IPS-18a (cell line): ENCODE measurements around the gene FBXO40.

Experiments used
- H3K27ac ChIP-seq: one replicate; pipeline ENCODE4 v1.5.1; 2013; ENCODE audit warnings: low read length
- H3K27me3 ChIP-seq: one replicate; pipeline ENCODE4 v1.6.1; 2013; ENCODE audit warnings: mild to moderate bottlenecking, low read length; ENCODE audit not compliant: control insufficient read depth, insufficient read depth
- H3K36me3 ChIP-seq: one replicate; pipeline ENCODE4 v1.6.1; 2013; ENCODE audit warnings: low read depth, low read length; ENCODE audit not compliant: control insufficient read depth
- H3K4me1 ChIP-seq: one replicate; pipeline ENCODE4 v1.6.1; 2013; ENCODE audit warnings: low read depth, low read length; ENCODE audit not compliant: control insufficient read depth
- H3K4me3 ChIP-seq: one replicate; pipeline ENCODE4 v1.5.1; 2013; ENCODE audit warnings: low read length
- H3K9ac ChIP-seq: one replicate; pipeline ENCODE4 v1.6.1; 2013; ENCODE audit warnings: mild to moderate bottlenecking, low read length, moderate library complexity
- H3K9me3 ChIP-seq: one replicate; pipeline ENCODE4 v1.6.1; 2013; ENCODE audit warnings: low read depth, low read length; ENCODE audit not compliant: control insufficient read depth

Gene FBXO40

GRCh38 chr3:121626495-121626894, 33.3 kb downstream of the FBXO40 start:
- Histone ChIP-seq H3K27me3 (no peaks in the 10 kb centered on the region), H3K4me3 (no peak overlapping the region), H3K4me1 (peaks cover 5% of the 10 kb centered on the region), H3K9ac (no peak overlapping the region), H3K36me3 (no peaks in the 10 kb centered on the region), H3K9me3 (no peaks in the 10 kb centered on the region), H3K27ac (no peak overlapping the region)

GRCh38 chr3:121627211-121627610, 34.0 kb downstream of the FBXO40 start:
- Histone ChIP-seq H3K36me3 (no peaks in the 10 kb centered on the region), H3K4me3 (no peak overlapping the region), H3K27me3 (no peaks in the 10 kb centered on the region), H3K9me3 (no peaks in the 10 kb centered on the region), H3K27ac (no peak overlapping the region), H3K9ac (no peak overlapping the region), H3K4me1 (peaks cover 5% of the 10 kb centered on the region)

GRCh38 chr3:121627622-121628021, 34.4 kb downstream of the FBXO40 start:
- Histone ChIP-seq H3K36me3 (no peaks in the 10 kb centered on the region), H3K9ac (no peak overlapping the region), H3K27ac (no peak overlapping the region), H3K4me3 (no peak overlapping the region), H3K9me3 (no peaks in the 10 kb centered on the region), H3K27me3 (no peaks in the 10 kb centered on the region), H3K4me1 (peaks cover 5% of the 10 kb centered on the region)

GRCh38 chr3:121629601-121630000, 36.4 kb downstream of the FBXO40 start:
- no peak overlapping the region for H3K4me3 ChIP-seq

GRCh38 chr3:121630355-121630754, 37.2 kb downstream of the FBXO40 start:
- Histone ChIP-seq H3K9me3 (no peaks in the 10 kb centered on the region), H3K36me3 (no peaks in the 10 kb centered on the region), H3K9ac (no peak overlapping the region), H3K4me3 (no peak overlapping the region), H3K27me3 (no peaks in the 10 kb centered on the region), H3K4me1 (peaks cover 4% of the 10 kb centered on the region), H3K27ac (no peak overlapping the region)

More at GRCh38 chr3:121629601-121630000, 36.4 kb downstream of the FBXO40 start:
- Histone ChIP-seq H3K36me3 (no peaks in the 10 kb centered on the region), H3K9ac (no peak overlapping the region), H3K27me3 (no peaks in the 10 kb centered on the region), H3K27ac (no peak overlapping the region), H3K4me1 (peaks cover 7% of the 10 kb centered on the region), H3K9me3 (no peaks in the 10 kb centered on the region)

GRCh38 chr3:121637922-121638321, 44.7 kb downstream of the FBXO40 start:
- H3K27ac ChIP-seq, result no peak overlapping the region
- no peaks in the 10 kb centered on the region for H3K9me3 ChIP-seq
- H3K27me3 ChIP-seq, result no peaks in the 10 kb centered on the region
- no peak overlapping the region for H3K4me3 ChIP-seq
- H3K9ac ChIP-seq, result no peak overlapping the region
- no peaks in the 10 kb centered on the region for H3K36me3 ChIP-seq
- H3K4me1 ChIP-seq, result peaks cover 4% of the 10 kb centered on the region

- Histone ChIP-seq H3K9ac (no peak overlapping the region), H3K27ac (no peak overlapping the region), H3K27me3 (no peaks in the 10 kb centered on the region), H3K9me3 (no peaks in the 10 kb centered on the region), H3K4me1 (peaks cover 9% of the 10 kb centered on the region), H3K4me3 (no peak overlapping the region), H3K36me3 (no peaks in the 10 kb centered on the region)
Observed at GRCh38 chr3:121641127-121641526, 47.9 kb downstream of the FBXO40 start.

- Histone ChIP-seq H3K36me3 (no peaks in the 10 kb centered on the region), H3K27ac (no peak overlapping the region), H3K4me3 (no peak overlapping the region), H3K9me3 (no peaks in the 10 kb centered on the region), H3K9ac (no peak overlapping the region), H3K4me1 (peaks cover 9% of the 10 kb centered on the region), H3K27me3 (no peaks in the 10 kb centered on the region)
Observed at GRCh38 chr3:121642601-121643314, 49.6 kb downstream of the FBXO40 start.

- H3K27me3 ChIP-seq, result no peaks in the 10 kb centered on the region
- no peak overlapping the region for H3K9ac ChIP-seq
- no peak overlapping the region for H3K27ac ChIP-seq
- no peaks in the 10 kb centered on the region for H3K36me3 ChIP-seq
- peaks cover 9% of the 10 kb centered on the region for H3K4me1 ChIP-seq
- H3K9me3 ChIP-seq, result no peaks in the 10 kb centered on the region
- no peak overlapping the region for H3K4me3 ChIP-seq
Observed at GRCh38 chr3:121645054-121645453, 51.9 kb downstream of the FBXO40 start.

- H3K4me3 ChIP-seq, result no peak overlapping the region
- H3K9me3 ChIP-seq, result no peaks in the 10 kb centered on the region
- no peak overlapping the region for H3K9ac ChIP-seq
- H3K27ac ChIP-seq, result no peak overlapping the region
- no peaks in the 10 kb centered on the region for H3K27me3 ChIP-seq
- no peaks in the 10 kb centered on the region for H3K36me3 ChIP-seq
- H3K4me1 ChIP-seq, result peaks cover 5% of the 10 kb centered on the region
Observed at GRCh38 chr3:121648219-121648958, 55.2 kb downstream of the FBXO40 start.

GRCh38 chr3:121649645-121650044, 56.5 kb downstream of the FBXO40 start:
- no peak overlapping the region for H3K4me3 ChIP-seq
- no peak overlapping the region for H3K27ac ChIP-seq
- no peaks in the 10 kb centered on the region for H3K36me3 ChIP-seq
- no peak overlapping the region for H3K9ac ChIP-seq
- H3K4me1 ChIP-seq, result no peaks in the 10 kb centered on the region
- no peaks in the 10 kb centered on the region for H3K9me3 ChIP-seq
- no peaks in the 10 kb centered on the region for H3K27me3 ChIP-seq

- Histone ChIP-seq H3K36me3 (no peaks in the 10 kb centered on the region), H3K9me3 (no peaks in the 10 kb centered on the region), H3K4me1 (no peaks in the 10 kb centered on the region), H3K4me3 (no peak overlapping the region), H3K9ac (no peak overlapping the region), H3K27ac (no peak overlapping the region), H3K27me3 (no peaks in the 10 kb centered on the region)
Observed at GRCh38 chr3:121651684-121652083, 58.5 kb downstream of the FBXO40 start.
